GM12892 (cell line): Measurements from ENCODE around the gene PXK.
A peak's percentile ranks its signal among the peaks of the same experiment; 100 is the strongest.

Experiments used
- DNase-seq: peaks from one replicate; pipeline ENCODE4 v3.0.0; 2011; ENCODE audit not compliant: insufficient read length
- FAIRE-seq: peaks from 2 replicates; lab custom pipeline; 2011; peaks lifted over from hg19 to GRCh38; lab: Jason Lieb, UNC
- POLR2A ChIP-seq: IDR thresholded peaks from 2 replicates; pipeline ENCODE4 v1.6.1; 2011; ENCODE audit warnings: low read depth, low read length, control low read depth
- POLR2AphosphoS5 ChIP-seq: IDR thresholded peaks from 2 replicates; pipeline ENCODE4 v1.6.1; 2011; ENCODE audit warnings: low read depth, low read length, control low read depth
- TAF1 ChIP-seq: IDR thresholded peaks from 2 replicates; pipeline ENCODE4 v1.6.1; 2011; ENCODE audit warnings: low read depth, mild to moderate bottlenecking, control low read depth, low read length, borderline replicate concordance

Gene PXK

DNA sequence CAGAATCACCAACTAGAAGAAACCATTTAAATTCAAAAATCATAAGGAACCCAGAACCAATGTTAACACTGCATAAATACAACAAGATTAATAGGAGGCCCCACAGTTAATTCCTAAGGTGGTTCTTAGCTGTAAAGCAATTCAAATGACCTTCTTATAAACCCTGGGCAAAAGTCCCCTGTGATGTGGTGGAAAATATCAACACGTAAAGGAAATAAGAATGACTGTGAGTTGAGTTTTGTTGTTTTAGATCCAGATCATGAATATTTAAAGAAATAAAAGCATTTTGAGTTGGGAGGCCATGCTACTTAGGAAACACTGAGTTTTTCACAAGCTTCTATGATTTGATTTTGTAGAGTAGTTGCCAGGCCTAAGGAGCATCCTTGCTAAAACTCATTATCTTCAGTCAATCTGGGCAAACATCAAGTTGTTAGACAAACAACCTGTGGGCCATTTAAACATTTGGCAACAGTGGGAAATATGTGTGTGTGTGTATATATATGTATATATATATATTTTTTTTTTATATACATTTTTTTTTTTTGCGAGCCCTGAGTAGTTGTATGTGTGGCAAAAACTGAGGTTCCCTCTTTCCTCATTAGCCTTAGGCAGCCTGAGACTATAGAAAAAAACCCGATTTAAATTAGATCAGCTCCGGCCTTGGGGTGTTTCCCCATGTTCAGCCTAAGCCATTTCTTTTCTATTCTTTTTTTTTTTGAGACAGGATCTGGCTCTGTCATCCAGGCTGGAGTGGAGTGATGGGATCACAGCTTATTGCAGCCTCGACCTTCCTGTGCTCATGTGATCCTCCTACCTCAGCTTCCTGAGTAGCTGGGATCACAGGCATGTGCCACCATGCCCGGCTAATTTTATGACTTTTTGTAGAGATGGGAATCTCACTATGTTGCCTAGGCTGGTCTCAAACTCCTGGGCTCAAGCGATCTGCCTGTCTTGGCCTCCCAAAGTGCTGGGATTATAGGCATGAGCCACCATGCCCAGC lies 8.0 kb upstream of the PXK start:
- TF ChIP-seq POLR2A (no peak), POLR2AphosphoS5 (no peak), TAF1 (no peak)
- FAIRE-seq: no peak
- no peak for DNase-seq

DNA sequence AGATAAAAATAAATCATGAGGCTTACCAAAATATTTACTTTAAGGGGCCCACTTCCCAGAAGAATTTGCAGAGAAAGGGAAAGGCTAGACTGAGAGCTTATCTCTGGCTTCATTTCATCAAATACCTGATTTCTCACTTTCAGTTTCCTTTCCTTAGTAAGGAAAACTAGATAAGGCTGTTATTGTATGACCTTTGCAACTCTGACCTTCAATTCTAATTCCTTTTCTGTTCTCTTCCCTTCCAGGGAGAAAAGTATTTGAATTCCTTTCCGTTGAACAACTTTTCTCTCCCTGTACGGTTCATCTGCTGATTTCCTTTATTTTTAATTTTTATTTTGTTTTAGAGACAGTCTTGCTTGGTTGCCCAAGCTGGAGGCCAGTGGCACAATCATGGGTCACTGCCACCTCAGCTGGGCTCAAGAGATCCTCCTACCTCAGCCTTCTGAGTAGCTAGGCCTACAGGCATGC lies 7.1 kb upstream of the PXK start:
- DNase-seq: no peak
- FAIRE-seq: no peak

GRCh38 chr3:58326267-58326900 lies 6.3 kb upstream of the PXK start:
- DNase-seq (no peak), FAIRE-seq (no peak)
- TF ChIP-seq POLR2AphosphoS5 (no peak), POLR2A (no peak), TAF1 (no peak)

More for the DNA sequence above, 7.1 kb upstream of the PXK start:
- TF ChIP-seq POLR2A: no peak
- no peak for TF ChIP-seq TAF1
- no peak for TF ChIP-seq POLR2AphosphoS5

DNA sequence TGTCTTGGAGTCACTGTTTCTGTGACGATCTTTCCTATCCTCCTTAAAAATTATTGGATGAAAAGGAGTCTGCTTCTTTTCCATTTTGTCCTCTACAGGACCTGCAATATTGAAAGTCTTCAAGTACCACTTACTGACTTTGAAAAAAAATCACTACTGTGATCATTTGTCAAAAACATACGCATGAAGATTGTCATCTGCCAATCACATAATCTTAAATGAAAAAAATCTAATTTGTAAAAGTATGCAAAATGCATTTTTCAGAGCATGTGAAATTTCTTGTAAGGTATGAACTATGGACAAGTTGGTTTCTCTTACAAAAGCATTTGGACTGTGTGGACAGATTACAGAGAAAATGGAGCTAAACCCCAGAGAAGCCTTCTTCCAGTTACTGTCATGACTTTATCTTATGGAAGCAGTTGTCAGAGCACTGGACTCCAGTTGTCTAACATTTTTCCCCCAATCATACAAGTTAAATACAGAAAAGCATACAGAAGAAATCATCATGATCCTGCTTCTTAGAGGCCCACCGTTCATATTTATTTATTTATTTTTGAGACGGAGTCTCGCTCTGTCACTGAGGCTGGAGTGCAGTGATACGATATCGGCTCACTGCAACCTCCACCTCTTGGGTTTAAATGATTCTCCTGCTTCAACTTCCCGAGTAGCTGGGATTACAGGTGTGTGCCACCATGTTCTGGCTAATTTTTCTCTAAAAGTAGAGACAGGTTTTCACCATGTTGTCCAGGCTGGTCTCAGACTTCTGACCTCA lies 3.4 kb upstream of the PXK start:
- TF ChIP-seq POLR2A (no peak), POLR2AphosphoS5 (no peak), TAF1 (no peak)
- no peak for DNase-seq
- no peak for FAIRE-seq

- no peak for FAIRE-seq
- TF ChIP-seq POLR2AphosphoS5: no peak
- no peak for TF ChIP-seq POLR2A
- no peak for TF ChIP-seq TAF1
- no peak for DNase-seq
Observed at GRCh38 chr3:58329922-58330413, 2.7 kb upstream of the PXK start.

GRCh38 chr3:58331593-58332152 lies 1.0 kb upstream of the PXK start:
- TF ChIP-seq TAF1: no peak
- no peak for TF ChIP-seq POLR2A
- no peak for TF ChIP-seq POLR2AphosphoS5
- no peak for FAIRE-seq

DNA sequence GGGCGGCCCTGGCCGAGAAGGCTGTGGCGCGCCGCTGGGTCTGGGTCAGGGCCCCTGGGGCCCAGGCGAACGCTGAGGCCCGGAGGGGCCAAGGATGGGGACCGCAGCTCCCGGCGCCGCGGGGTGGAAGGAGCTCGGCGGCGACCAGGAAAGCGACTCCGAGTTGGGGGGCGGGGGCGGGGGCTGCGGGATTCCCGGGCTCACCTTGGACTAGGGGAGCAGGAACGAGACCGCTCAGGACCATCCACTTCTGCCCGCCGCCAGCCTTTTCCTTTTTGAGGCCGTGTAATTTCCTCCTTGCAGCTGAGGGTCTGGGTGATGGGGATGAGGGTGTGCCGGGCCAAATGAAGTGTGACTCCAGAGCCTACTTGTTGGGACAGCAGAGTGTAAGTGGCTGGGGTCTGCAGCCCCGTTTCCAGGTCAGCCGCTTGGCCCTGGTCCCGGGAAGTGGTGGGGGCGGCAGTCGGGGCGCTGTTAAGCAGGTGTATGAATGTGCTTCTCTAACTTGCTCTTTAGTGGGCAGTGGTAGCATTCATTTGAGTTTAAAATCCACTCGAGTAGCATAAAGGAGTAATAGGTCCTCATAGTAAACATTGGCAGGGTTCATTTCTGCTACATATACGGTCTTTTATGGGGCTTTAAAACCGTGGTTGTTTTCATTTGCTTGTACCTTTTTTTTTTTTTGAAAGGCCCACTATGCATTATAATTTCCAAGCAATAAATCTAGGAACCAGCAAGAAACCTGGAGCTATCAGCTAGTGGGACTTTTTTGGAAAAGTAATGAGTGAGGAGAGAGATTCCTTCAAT lies 717 bp downstream of the PXK start:
- TF ChIP-seq TAF1 (no peak), POLR2A (no peak), POLR2AphosphoS5 (no peak)
- peak; percentile 72 for FAIRE-seq
- DNase-seq: peak; percentile 48

More at GRCh38 chr3:58331593-58332152, 1.0 kb upstream of the PXK start:
- no peak for DNase-seq

- DNase-seq (no peak), FAIRE-seq (no peak)
- no peak for TF ChIP-seq POLR2AphosphoS5
- TF ChIP-seq TAF1: no peak
- TF ChIP-seq POLR2A: no peak
Observed at GRCh38 chr3:58334013-58334321, 1.3 kb downstream of the PXK start.

- TF ChIP-seq POLR2A (no peak), TAF1 (no peak), POLR2AphosphoS5 (no peak)
- peak; percentile 79 for FAIRE-seq
- DNase-seq: no peak
Observed at GRCh38 chr3:58334506-58334884, 1.8 kb downstream of the PXK start.

GRCh38 chr3:58335652-58335947 lies 2.9 kb downstream of the PXK start:
- FAIRE-seq: no peak
- no peak for DNase-seq
- TF ChIP-seq POLR2AphosphoS5 (no peak), POLR2A (no peak), TAF1 (no peak)
